ENCODE measurements around the gene DRG2. TPM values are rescaled to one million over a fixed set of nuclear protein-coding genes. Genes with fewer than 3 reads are reported as not detected.

The DRG2 gene
- total RNA-seq, 1 donor from 2014 or later, result 40.8 TPM

- no peak for DNase-seq (ENCODE audit: extremely low spot score, unreplicated experiment)
- no peak for TF ChIP-seq CTCF (IDR thresholded peaks at IDR 0.05)
- no peaks in the 10 kb centered on the region for H3K9me3 Mint-ChIP-seq (ENCODE audit: unreplicated experiment)
- no peak overlapping the region for H3K27ac Mint-ChIP-seq (ENCODE audit: unreplicated experiment)
- no peaks in the 10 kb centered on the region for H3K27me3 Mint-ChIP-seq (ENCODE audit: unreplicated experiment)
- H3K4me1 Mint-ChIP-seq (ENCODE audit: unreplicated experiment), result no peaks in the 10 kb centered on the region
- no peak overlapping the region for H3K4me3 Mint-ChIP-seq (ENCODE audit: unreplicated experiment)
- H3K36me3 Mint-ChIP-seq (ENCODE audit: unreplicated experiment), result peaks cover 2% of the 10 kb centered on the region
These were observed 23.7 kb downstream of the DRG2 start for GRCh38 chr17:18111330-18111971.

GRCh38 chr17:18115517-18115916, 27.8 kb downstream of the DRG2 start:
- Mint-ChIP-seq H3K27me3 (ENCODE audit: unreplicated experiment) (no peaks in the 10 kb centered on the region), H3K9me3 (ENCODE audit: unreplicated experiment) (peaks cover 4% of the 10 kb centered on the region), H3K36me3 (ENCODE audit: unreplicated experiment) (no peaks in the 10 kb centered on the region), H3K4me3 (ENCODE audit: unreplicated experiment) (no peak overlapping the region), H3K4me1 (ENCODE audit: unreplicated experiment) (no peaks in the 10 kb centered on the region), H3K27ac (ENCODE audit: unreplicated experiment) (no peak overlapping the region)
- no peak for DNase-seq (ENCODE audit: extremely low spot score, unreplicated experiment)
- no peak for TF ChIP-seq CTCF (IDR thresholded peaks at IDR 0.05)

- TF ChIP-seq CTCF (IDR thresholded peaks at IDR 0.05), result no peak
- Mint-ChIP-seq H3K27me3 (ENCODE audit: unreplicated experiment) (no peaks in the 10 kb centered on the region), H3K4me3 (ENCODE audit: unreplicated experiment) (no peak overlapping the region), H3K4me1 (ENCODE audit: unreplicated experiment) (no peaks in the 10 kb centered on the region), H3K36me3 (ENCODE audit: unreplicated experiment) (no peaks in the 10 kb centered on the region), H3K27ac (ENCODE audit: unreplicated experiment) (no peak overlapping the region), H3K9me3 (ENCODE audit: unreplicated experiment) (peaks cover 4% of the 10 kb centered on the region)
- no peak for DNase-seq (ENCODE audit: extremely low spot score, unreplicated experiment)
These were observed 28.3 kb downstream of the DRG2 start for GRCh38 chr17:18116078-18116477.

GRCh38 chr17:18117533-18117932, 29.8 kb downstream of the DRG2 start:
- no peaks in the 10 kb centered on the region for H3K4me1 Mint-ChIP-seq (ENCODE audit: unreplicated experiment)
- H3K27ac Mint-ChIP-seq (ENCODE audit: unreplicated experiment), result no peak overlapping the region
- H3K9me3 Mint-ChIP-seq (ENCODE audit: unreplicated experiment), result peaks cover 4% of the 10 kb centered on the region
- H3K27me3 Mint-ChIP-seq (ENCODE audit: unreplicated experiment), result no peaks in the 10 kb centered on the region
- no peak overlapping the region for H3K4me3 Mint-ChIP-seq (ENCODE audit: unreplicated experiment)
- TF ChIP-seq CTCF (IDR thresholded peaks at IDR 0.05), result no peak
- no peak for DNase-seq (ENCODE audit: extremely low spot score, unreplicated experiment)
- H3K36me3 Mint-ChIP-seq (ENCODE audit: unreplicated experiment), result no peaks in the 10 kb centered on the region

GRCh38 chr17:18117982-18118975, 30.5 kb downstream of the DRG2 start:
- H3K27me3 Mint-ChIP-seq (ENCODE audit: unreplicated experiment), result no peaks in the 10 kb centered on the region
- DNase-seq (ENCODE audit: extremely low spot score, unreplicated experiment), result no peak
- no peak overlapping the region for H3K4me3 Mint-ChIP-seq (ENCODE audit: unreplicated experiment)
- no peak overlapping the region for H3K27ac Mint-ChIP-seq (ENCODE audit: unreplicated experiment)
- H3K36me3 Mint-ChIP-seq (ENCODE audit: unreplicated experiment), result no peaks in the 10 kb centered on the region
- peaks cover 4% of the 10 kb centered on the region for H3K9me3 Mint-ChIP-seq (ENCODE audit: unreplicated experiment)
- no peak for TF ChIP-seq CTCF (IDR thresholded peaks at IDR 0.05)
- H3K4me1 Mint-ChIP-seq (ENCODE audit: unreplicated experiment), result no peaks in the 10 kb centered on the region

Data from osteocyte (in vitro differentiated cells).